Gastroesophageal sphincter (tissue), 3 donors: ENCODE data around the gene FAM9A.

Source experiments
- CTCF ChIP-seq, 4 experiments: fragments of 200-600 bp in 2 of 4; fragments of 450-650 bp in 2 of 4; sonication (generic) in 1 of 4; IDR thresholded peaks; one replicate each; pipeline ENCODE4 v1.5.1; 2017 to 2019; ENCODE audit warnings: antibody characterized with exemption in 4 of 4, mild to moderate bottlenecking in 2 of 4, moderate library complexity in 2 of 4
- POLR2A ChIP-seq, 2 donors: fragments of 450-650 bp; IDR thresholded peaks; one replicate each; pipeline ENCODE4 v1.6.1; 2017; ENCODE audit warnings: antibody characterized with exemption in 2 of 2, mild to moderate bottlenecking in 2 of 2, moderate library complexity in 1 of 2

- TF ChIP-seq POLR2A (IDR thresholded peaks at IDR 0.05) (no peak), CTCF (IDR thresholded peaks at IDR 0.05) (no peak)
Measured at GRCh38 chrX:8783714-8784098, 17.5 kb downstream of the FAM9A start.
